ENCODE results near the gene SLC25A15.
"Not testable (repeated sequence)": the region's sequence is repeated elsewhere in the genome, so short reads cannot be mapped to it uniquely, and the experiment has no call there.

Gene SLC25A15

DNA sequence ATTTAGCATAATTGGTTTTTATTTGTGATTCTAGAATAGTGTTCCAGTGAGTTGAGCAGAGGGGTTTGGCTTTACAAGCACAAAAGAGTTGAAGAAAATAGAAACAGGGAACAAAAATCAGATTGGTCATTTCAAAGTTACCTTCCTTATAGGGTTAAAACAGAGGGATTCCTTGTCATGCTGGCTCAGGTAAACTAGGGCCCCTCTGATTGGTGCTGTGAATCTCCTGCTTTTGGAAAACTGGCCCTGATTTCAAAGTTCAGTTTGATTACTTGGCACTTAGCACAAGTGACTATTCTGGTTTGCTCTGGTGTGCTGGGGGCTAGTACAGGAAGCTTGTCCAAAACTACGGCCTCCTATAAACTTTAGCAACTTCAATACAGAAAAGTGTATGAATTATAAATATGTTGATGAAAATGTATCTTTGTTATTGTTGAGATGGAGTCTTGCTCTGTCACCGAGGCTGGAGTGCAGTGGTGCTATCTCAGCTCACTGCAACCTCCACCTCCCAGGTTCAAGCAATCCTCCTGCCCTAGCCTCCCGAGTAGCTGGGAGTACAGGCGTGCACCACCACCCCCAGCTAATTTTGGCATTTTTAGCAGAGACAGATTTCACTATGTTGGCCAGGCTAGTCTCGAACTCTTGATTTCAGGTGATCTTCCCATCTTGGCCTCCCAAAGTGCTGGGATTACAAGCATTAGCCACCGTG is 16.5 kb upstream of the SLC25A15 start:
- in situ Hi-C loops (cut with HindIII; ENCODE audit: low pct_unique_long_range_greater_than_20kb, low sequenced_read_pairs): no loop called here
- TF ChIP-seq JUND (IDR thresholded peaks at IDR 0.05; ENCODE audit: low read depth): no peak

DNA sequence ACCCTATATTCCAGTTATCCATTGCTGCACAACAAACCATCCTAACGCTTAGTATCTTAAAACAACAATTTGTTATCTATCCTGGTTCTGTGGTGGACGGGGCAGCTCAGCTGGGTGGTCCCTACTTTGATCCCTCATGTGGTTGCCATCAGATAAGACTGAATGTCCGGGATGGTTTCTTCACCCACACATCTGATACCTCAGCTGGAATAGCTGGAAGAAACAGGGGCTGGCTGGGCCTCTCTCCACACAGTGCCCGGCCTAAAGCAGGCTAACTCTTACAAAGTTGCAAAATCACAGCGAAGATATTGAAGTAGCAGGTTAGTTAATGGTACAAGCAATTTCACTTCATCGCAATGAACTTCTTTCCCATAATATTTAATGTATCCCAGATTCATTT is 14.7 kb upstream of the SLC25A15 start:
- no peak for TF ChIP-seq JUND (IDR thresholded peaks at IDR 0.05; ENCODE audit: low read depth)
- DNase-seq (ENCODE audit: low read depth in 1 of 2, low spot score in 1 of 2): no peak
- in situ Hi-C loops (cut with HindIII; ENCODE audit: low pct_unique_long_range_greater_than_20kb, low sequenced_read_pairs): no loop called here

More for the DNA sequence above, 16.5 kb upstream of the SLC25A15 start:
- no peak for DNase-seq (ENCODE audit: low read depth in 1 of 2, low spot score in 1 of 2)

DNA sequence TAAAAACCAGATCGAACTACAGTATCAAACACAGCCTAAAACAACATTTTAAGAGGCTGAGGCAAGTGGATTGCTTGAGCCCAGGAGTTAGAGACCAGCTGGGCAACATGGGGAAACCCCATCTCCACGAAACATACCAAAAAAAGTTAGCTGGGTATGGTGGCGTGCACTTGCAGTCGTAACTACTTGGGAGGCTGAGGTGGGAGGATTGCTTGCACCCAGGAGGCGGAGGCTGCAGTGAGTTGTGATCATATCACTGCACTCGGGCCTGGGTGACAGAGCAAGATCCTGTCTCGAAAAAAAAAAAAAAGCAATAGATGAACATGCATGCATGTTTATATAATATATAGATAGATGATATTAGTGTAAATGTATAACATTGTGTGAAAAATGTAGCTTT is 13.2 kb upstream of the SLC25A15 start:
- in situ Hi-C loops (cut with HindIII; ENCODE audit: low pct_unique_long_range_greater_than_20kb, low sequenced_read_pairs): no loop called here
- no peak for DNase-seq (ENCODE audit: low read depth in 1 of 2, low spot score in 1 of 2)
- TF ChIP-seq JUND (IDR thresholded peaks at IDR 0.05; ENCODE audit: low read depth): no peak

DNA sequence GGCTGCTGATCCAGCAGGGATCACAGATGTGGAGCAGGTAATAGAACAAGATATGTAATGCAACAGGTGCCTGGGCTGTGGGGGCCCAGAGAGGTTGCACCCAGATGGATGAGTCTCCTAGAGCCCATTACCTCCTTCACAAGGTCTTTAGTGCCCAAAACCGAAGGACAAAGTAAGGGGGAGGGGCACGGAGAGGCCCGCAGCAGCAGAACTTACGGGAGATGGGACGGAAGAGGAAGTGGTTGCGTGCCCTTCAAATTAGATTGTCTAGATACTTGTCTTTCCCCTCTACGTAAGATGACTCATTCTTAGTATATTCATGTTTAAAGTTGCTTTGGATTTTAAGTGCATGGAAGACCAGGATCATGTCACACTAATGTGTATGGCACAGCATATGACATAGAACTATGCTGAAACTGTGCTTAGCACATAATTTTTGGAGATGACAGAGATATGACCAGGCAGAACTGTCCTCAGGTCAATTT is 12.7 kb upstream of the SLC25A15 start:
- no peak for TF ChIP-seq JUND (IDR thresholded peaks at IDR 0.05; ENCODE audit: low read depth)
- no peak for DNase-seq (ENCODE audit: low read depth in 1 of 2, low spot score in 1 of 2)
- in situ Hi-C loops (cut with HindIII; ENCODE audit: low pct_unique_long_range_greater_than_20kb, low sequenced_read_pairs): no loop called here

DNA sequence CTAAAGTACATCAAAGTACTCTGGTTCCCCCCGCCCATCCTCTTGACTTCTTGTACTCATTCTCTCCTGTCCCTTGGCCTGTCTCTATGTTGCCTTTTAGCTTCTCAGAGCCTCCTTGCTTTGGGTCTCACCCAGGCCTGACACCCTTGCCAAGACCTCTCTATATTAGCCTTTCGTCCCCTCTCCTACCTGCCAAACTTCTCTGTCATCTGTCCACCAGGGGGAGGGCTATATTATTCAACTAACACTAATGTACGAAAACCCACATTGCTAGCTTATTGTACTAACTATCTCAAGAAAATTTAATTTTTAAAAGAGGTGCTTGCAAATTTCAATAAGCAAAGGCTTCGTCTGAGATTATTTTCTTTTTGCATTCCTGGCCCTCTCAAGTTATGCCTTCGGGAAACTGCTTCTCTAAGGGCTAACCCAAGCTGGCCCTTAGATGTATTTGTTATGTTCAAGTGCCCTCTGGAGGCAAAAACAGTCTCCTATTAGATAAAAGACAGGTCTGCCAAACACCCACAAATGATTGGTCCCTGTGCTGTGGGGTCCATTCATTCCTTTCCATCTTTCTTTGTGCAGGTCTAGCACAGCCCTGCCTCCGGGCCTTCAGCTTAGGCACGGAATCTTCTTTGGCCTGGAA is 12.1 kb upstream of the SLC25A15 start:
- peak; percentile 21 to 66 for DNase-seq (ENCODE audit: low read depth in 1 of 2, low spot score in 1 of 2)
- in situ Hi-C loops (cut with HindIII; ENCODE audit: low pct_unique_long_range_greater_than_20kb, low sequenced_read_pairs): no loop called here
- no peak for TF ChIP-seq JUND (IDR thresholded peaks at IDR 0.05; ENCODE audit: low read depth)

DNA sequence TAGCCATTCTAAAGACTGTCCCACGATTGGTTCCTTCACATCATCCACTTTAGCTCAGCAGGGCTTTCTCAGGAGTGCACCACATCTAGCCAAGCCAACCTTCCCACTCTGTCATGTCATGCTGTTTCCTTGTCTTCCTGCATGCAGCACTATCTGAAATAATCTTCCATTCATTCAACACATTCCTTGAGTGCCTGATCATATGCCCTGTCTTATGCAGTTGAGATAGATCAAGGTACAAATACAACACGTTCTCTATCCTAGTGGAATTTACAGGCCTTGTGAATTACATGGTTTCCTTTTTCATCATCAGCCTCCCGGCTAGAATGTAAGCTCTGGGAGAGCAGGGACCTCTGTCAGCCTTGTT is 11.6 kb upstream of the SLC25A15 start:
- in situ Hi-C loops (cut with HindIII; ENCODE audit: low pct_unique_long_range_greater_than_20kb, low sequenced_read_pairs): no loop called here
- TF ChIP-seq JUND (IDR thresholded peaks at IDR 0.05; ENCODE audit: low read depth): no peak
- DNase-seq (ENCODE audit: low read depth in 1 of 2, low spot score in 1 of 2): no peak

DNA sequence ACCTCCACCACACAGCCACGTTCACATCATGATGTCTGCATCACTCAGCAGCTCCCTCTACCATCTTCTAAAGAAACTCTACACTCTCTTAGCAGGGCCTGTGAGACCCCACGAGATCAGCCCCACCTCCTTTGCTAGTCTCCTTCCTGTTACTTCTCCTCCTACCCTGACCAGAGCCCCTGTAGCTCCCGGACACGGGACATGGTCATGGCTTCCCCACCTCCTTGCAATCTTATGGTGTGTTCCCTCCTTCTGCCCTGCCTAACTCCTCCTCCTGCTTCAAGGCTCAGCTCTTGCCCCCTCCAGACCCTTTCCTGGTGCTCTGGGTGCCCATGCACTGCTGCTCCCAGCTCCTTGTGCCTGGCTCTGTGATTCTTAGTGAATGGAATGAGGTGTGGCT is 10.4 kb upstream of the SLC25A15 start:
- TF ChIP-seq JUND (IDR thresholded peaks at IDR 0.05; ENCODE audit: low read depth): no peak
- in situ Hi-C loops (cut with HindIII; ENCODE audit: low pct_unique_long_range_greater_than_20kb, low sequenced_read_pairs): no loop called here
- no peak for DNase-seq (ENCODE audit: low read depth in 1 of 2, low spot score in 1 of 2)

DNA sequence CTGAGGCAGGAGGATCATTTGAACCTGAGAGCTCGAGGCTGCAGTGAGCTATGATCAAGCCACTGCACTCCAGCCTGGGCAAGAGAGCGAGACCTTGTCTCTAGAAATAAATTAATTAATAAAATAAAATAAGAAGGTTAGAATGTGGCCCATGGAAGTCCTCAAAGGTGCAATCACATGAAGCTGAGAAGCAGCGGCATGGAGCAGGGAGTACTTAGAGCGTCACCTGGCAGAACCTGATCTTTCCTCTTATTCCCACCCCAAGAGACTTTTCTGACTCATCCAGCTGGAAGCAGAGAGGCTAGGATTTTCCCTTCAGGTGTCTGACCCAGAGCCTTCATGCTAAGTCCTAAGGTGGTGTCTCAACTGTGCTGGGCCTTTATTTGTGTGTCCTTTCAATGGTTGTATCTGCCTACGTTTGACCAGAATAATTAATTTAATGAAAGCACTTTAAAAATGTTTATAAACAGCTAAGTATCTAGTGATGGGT is 9.6 kb upstream of the SLC25A15 start:
- no peak for TF ChIP-seq JUND (IDR thresholded peaks at IDR 0.05; ENCODE audit: low read depth)
- in situ Hi-C loops (cut with HindIII; ENCODE audit: low pct_unique_long_range_greater_than_20kb, low sequenced_read_pairs): no loop called here
- no peak for DNase-seq (ENCODE audit: low read depth in 1 of 2, low spot score in 1 of 2)

DNA sequence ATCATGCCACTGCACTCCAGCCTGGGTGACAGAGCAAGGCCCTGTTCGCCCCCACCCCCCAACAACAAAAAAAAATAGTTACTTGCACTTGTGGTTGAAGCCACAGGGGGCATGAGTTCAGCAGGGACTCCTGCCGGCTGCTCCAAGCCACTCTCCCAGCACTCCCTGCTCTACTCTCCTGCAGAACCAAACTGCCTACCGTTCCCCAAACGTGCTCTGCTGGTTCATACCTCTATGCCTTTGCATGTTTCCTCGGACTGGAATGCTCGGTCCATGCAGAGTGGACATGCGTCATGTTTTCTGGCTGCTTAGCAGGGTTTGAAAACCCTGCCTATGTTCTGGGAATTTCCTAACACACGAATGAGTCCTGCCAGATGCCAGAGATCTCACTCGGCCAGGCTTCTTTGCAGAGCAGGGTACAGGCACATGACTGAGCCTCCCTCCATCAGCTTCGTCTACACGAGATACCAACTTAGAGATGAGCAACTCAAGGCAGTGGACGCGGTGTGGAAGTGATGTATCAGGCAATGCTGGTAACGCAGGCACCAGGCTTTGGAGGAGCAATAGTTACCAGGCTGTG is 8.5 kb upstream of the SLC25A15 start:
- peak in 1 of 2 experiments; percentile 33 for DNase-seq (ENCODE audit: low read depth in 1 of 2, low spot score in 1 of 2)
- no peak for TF ChIP-seq JUND (IDR thresholded peaks at IDR 0.05; ENCODE audit: low read depth)
- in situ Hi-C loops (cut with HindIII; ENCODE audit: low pct_unique_long_range_greater_than_20kb, low sequenced_read_pairs): no loop called here

DNA sequence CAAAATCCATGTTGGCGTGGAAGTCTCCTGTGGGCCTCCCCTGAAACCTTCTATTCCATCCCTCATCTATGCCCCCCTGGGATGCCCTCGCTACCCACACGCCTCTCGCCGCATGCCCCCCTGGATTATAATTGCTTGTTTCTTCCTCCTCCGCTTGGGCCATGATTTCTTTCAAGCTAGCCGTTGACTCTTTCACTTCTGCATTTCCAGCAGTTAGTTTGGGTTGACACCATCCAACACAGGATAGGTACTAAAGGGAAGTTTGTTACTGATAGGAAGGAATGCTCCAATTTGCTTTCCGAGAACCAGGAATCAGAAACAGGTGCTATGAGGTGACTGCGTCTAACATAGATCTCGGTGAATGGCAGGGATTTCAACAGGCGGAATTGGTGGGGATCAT is 7.7 kb upstream of the SLC25A15 start:
- in situ Hi-C loops (cut with HindIII; ENCODE audit: low pct_unique_long_range_greater_than_20kb, low sequenced_read_pairs): no loop called here
- TF ChIP-seq JUND (IDR thresholded peaks at IDR 0.05; ENCODE audit: low read depth): no peak
- no peak for DNase-seq (ENCODE audit: low read depth in 1 of 2, low spot score in 1 of 2)

DNA sequence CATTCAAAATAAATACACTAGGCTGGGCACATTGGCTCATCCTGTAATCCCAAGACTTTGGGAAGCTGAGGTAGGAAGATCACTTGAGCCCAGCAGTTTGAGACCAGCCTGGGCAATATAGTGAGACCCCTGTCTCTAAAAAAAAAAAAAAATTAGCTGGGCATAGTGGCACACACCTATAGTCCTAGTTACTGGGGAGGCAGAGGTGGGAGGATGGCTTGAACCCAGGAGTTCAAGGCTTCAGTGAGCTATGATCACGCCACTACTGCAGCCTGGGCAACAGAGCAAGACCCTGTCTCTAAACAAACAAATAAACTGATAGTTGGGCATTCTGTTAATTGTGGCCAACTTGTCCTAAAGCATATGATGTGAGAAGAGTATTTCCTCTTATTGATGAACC is 6.4 kb upstream of the SLC25A15 start:
- in situ Hi-C loops (cut with HindIII; ENCODE audit: low pct_unique_long_range_greater_than_20kb, low sequenced_read_pairs): not testable (repeated sequence)

DNA sequence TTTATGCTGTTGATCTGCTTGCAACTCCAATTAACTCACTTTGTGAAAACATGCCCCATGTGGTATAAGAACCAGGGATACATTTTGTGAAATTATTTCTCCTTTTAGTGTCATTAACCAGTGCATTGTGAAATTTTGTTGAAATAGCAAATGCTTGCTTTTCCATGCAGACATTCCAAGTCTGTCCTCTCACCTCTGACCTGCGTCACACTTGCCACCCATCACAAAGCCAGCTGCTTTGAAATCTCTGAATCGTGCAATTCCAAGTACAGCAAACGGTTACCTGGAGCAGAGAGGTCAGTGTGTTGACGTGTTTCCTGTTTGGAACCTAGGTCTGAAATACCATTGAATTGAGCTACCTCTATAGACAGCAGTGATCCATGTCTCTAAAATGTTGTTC is 4.9 kb upstream of the SLC25A15 start:
- TF ChIP-seq JUND (IDR thresholded peaks at IDR 0.05; ENCODE audit: low read depth): no peak
- in situ Hi-C loops (cut with HindIII; ENCODE audit: low pct_unique_long_range_greater_than_20kb, low sequenced_read_pairs): no loop called here
- DNase-seq (ENCODE audit: low read depth in 1 of 2, low spot score in 1 of 2): no peak

More for the DNA sequence above, 6.4 kb upstream of the SLC25A15 start:
- DNase-seq (ENCODE audit: low read depth in 1 of 2, low spot score in 1 of 2): not testable (repeated sequence)

DNA sequence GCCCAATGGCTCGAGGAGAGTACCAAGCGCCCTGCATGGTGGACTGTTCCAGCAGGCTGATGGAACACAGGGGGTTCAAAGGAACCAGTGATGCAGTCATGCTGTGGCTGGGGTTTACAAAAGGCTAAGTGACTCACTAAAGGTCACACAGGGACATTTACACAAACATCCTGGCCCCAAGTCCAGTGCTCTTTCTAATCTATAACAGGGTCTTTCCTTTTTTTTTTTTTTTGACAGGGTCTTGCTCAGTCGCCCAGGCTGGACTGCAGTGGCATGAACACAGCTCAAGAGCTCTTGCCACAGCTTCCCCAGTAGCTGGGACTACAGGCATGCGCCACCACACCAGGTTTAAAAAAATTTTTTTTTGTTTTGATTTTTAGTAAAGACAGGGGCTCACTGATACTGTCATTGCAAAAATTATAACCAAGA is 2.8 kb upstream of the SLC25A15 start:
- TF ChIP-seq JUND (IDR thresholded peaks at IDR 0.05; ENCODE audit: low read depth): no peak
- DNase-seq (ENCODE audit: low read depth in 1 of 2, low spot score in 1 of 2): no peak
- in situ Hi-C loops (cut with HindIII; ENCODE audit: low pct_unique_long_range_greater_than_20kb, low sequenced_read_pairs): no loop called here

Data from T47D (cell line).